Liver (tissue), 3 donors: ENCODE data around the gene GNG12.

Experiments
- EGR1 ChIP-seq, 2 donors: IDR thresholded peaks; 2 replicates each; pipeline ENCODE4 v1.6.1; 2016 to 2018; ENCODE audit warnings: antibody characterized with exemption in 2 of 2, low read depth in 2 of 2
- GABPA ChIP-seq, 2 donors: IDR thresholded peaks in 1 of 2; conservative IDR thresholded peaks in 1 of 2; 2 replicates each; pipeline ENCODE4 v1.6.1; 2016; ENCODE audit warnings: antibody characterized with exemption in 2 of 2, mild to moderate bottlenecking in 1 of 2, moderate library complexity in 1 of 2
- JUND ChIP-seq, 2 donors: IDR thresholded peaks; 2 replicates each; pipeline ENCODE4 v1.6.1; 2016; ENCODE audit warnings: antibody characterized with exemption in 2 of 2
- RAD21 ChIP-seq, 2 donors: IDR thresholded peaks; 2 replicates each; pipeline ENCODE4 v1.6.1; 2016; ENCODE audit warnings: antibody characterized with exemption in 2 of 2, mild to moderate bottlenecking in 2 of 2
- SP1 ChIP-seq: IDR thresholded peaks from 2 replicates; pipeline ENCODE4 v1.6.1; 2018; ENCODE audit warnings: antibody characterized with exemption, mild to moderate bottlenecking
- TAF1 ChIP-seq: conservative IDR thresholded peaks from 2 replicates; pipeline ENCODE4 v1.6.1; 2016; ENCODE audit warnings: antibody characterized with exemption, mild to moderate bottlenecking
- YY1 ChIP-seq: IDR thresholded peaks from 2 replicates; pipeline ENCODE4 v1.6.1; 2016; ENCODE audit warnings: antibody characterized with exemption, mild to moderate bottlenecking
- TF ChIP-seq, protein P1 (sequence below): IDR thresholded peaks from 2 replicates; pipeline ENCODE4 v1.6.1; 2016; ENCODE audit warnings: antibody characterized with exemption, mild to moderate bottlenecking
- TF ChIP-seq, protein P2 (sequence below): fragments of 150-350 bp; IDR thresholded peaks from 2 replicates; pipeline ENCODE4 v1.5.1; 2017; ENCODE audit warnings: improper control_type of control experiment, low read depth, low read length; ENCODE audit not compliant: missing input control
- TF ChIP-seq, protein P3 (sequence below): IDR thresholded peaks from 2 replicates; pipeline ENCODE4 v1.6.1; 2016; ENCODE audit warnings: antibody characterized with exemption
- donor health status: healthy.
- donor health status: healthy.

- TF ChIP-seq JUND (IDR thresholded peaks at IDR 0.05) (no peak), EGR1 (IDR thresholded peaks at IDR 0.05; ENCODE audit: low read depth in 2 of 2) (no peak), SP1 (no peak), YY1 (no peak), RAD21 (IDR thresholded peaks at IDR 0.05) (no peak), GABPA (IDR thresholded peaks at IDR 0.05 in 1 of 2, conservative IDR thresholded peaks at IDR 0.05 in 1 of 2) (no peak), TAF1 (no peak)
- TF ChIP-seq, protein P1, sequence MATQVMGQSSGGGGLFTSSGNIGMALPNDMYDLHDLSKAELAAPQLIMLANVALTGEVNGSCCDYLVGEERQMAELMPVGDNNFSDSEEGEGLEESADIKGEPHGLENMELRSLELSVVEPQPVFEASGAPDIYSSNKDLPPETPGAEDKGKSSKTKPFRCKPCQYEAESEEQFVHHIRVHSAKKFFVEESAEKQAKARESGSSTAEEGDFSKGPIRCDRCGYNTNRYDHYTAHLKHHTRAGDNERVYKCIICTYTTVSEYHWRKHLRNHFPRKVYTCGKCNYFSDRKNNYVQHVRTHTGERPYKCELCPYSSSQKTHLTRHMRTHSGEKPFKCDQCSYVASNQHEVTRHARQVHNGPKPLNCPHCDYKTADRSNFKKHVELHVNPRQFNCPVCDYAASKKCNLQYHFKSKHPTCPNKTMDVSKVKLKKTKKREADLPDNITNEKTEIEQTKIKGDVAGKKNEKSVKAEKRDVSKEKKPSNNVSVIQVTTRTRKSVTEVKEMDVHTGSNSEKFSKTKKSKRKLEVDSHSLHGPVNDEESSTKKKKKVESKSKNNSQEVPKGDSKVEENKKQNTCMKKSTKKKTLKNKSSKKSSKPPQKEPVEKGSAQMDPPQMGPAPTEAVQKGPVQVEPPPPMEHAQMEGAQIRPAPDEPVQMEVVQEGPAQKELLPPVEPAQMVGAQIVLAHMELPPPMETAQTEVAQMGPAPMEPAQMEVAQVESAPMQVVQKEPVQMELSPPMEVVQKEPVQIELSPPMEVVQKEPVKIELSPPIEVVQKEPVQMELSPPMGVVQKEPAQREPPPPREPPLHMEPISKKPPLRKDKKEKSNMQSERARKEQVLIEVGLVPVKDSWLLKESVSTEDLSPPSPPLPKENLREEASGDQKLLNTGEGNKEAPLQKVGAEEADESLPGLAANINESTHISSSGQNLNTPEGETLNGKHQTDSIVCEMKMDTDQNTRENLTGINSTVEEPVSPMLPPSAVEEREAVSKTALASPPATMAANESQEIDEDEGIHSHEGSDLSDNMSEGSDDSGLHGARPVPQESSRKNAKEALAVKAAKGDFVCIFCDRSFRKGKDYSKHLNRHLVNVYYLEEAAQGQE, result no peak
- TF ChIP-seq, protein P2, sequence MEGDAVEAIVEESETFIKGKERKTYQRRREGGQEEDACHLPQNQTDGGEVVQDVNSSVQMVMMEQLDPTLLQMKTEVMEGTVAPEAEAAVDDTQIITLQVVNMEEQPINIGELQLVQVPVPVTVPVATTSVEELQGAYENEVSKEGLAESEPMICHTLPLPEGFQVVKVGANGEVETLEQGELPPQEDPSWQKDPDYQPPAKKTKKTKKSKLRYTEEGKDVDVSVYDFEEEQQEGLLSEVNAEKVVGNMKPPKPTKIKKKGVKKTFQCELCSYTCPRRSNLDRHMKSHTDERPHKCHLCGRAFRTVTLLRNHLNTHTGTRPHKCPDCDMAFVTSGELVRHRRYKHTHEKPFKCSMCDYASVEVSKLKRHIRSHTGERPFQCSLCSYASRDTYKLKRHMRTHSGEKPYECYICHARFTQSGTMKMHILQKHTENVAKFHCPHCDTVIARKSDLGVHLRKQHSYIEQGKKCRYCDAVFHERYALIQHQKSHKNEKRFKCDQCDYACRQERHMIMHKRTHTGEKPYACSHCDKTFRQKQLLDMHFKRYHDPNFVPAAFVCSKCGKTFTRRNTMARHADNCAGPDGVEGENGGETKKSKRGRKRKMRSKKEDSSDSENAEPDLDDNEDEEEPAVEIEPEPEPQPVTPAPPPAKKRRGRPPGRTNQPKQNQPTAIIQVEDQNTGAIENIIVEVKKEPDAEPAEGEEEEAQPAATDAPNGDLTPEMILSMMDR, result no peak
- TF ChIP-seq, protein P3, sequence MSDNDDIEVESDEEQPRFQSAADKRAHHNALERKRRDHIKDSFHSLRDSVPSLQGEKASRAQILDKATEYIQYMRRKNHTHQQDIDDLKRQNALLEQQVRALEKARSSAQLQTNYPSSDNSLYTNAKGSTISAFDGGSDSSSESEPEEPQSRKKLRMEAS, result no peak
Measured at GRCh38 chr1:67855444-67855843, 22.2 kb upstream of the GNG12 start.
